ENCODE measurements around the gene TRPV2. TPM values are rescaled to one million over a fixed set of nuclear protein-coding genes. Genes with fewer than 3 reads are reported as not detected.
"Not testable (repeated sequence)": the region's sequence is repeated elsewhere in the genome, so short reads cannot be mapped to it uniquely, and the experiment has no call there.

TRPV2 gene
- total and polyA plus RNA-seq, 8 donors: 2.8 to 14.7 (median 7.2) TPM

DNA sequence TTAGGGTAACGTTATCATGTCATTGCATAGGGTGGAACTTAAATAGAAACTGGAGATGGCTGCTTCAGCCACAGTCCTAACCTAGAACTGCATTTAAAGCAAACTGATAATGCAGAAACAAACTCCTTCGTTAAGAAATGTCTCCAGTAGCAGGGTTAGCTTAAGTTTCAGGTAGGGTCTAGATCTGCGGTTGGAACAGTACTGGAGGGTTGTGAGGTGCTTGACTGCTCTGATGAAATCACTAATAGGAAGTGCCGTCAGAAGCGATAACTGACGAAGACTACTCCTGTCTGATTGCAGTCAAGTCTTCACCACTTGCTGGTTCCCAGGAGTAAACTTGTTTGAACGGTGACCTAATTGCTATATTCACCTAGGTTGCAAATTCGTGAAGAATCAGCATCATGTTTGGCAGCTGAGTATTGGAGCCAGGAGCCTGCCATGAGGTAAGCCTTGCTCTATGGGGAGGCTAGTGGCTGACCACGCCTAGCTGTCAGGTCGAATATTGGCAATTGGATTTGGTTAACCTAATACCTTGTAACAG is 24.5 kb downstream of the TRPV2 start:
- TF ChIP-seq, protein P1, sequence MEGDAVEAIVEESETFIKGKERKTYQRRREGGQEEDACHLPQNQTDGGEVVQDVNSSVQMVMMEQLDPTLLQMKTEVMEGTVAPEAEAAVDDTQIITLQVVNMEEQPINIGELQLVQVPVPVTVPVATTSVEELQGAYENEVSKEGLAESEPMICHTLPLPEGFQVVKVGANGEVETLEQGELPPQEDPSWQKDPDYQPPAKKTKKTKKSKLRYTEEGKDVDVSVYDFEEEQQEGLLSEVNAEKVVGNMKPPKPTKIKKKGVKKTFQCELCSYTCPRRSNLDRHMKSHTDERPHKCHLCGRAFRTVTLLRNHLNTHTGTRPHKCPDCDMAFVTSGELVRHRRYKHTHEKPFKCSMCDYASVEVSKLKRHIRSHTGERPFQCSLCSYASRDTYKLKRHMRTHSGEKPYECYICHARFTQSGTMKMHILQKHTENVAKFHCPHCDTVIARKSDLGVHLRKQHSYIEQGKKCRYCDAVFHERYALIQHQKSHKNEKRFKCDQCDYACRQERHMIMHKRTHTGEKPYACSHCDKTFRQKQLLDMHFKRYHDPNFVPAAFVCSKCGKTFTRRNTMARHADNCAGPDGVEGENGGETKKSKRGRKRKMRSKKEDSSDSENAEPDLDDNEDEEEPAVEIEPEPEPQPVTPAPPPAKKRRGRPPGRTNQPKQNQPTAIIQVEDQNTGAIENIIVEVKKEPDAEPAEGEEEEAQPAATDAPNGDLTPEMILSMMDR (IDR thresholded peaks at IDR 0.05): no peak
- 2 to 4% methylated on average over 10 of the region's 10 CpGs for WGBS, 2 donors
- H3K27ac ChIP-seq: peak overlapping the region; percentile 62 to 89 (median 84)
- H3K27me3 ChIP-seq: no peaks in the 10 kb centered on the region
- peak in 3 of 6 donors; percentile 28 to 58 (median 57) for DNase-seq
- no peak for FAIRE-seq
- H3K4me3 ChIP-seq: peak overlapping the region; percentile 77 to 96 (median 94)
- intact Hi-C loops (cut with DNase I): no loop called here
- H3K36me3 ChIP-seq: peaks cover 0 to 28% (median 7%) of the 10 kb centered on the region in 3 donors
- peak; percentile 2 to 23 (median 10) for ATAC-seq
- H3K9me3 ChIP-seq: no peaks in the 10 kb centered on the region
- H3K4me1 ChIP-seq: peaks cover 16 to 47% (median 32%) of the 10 kb centered on the region in 3 donors

DNA sequence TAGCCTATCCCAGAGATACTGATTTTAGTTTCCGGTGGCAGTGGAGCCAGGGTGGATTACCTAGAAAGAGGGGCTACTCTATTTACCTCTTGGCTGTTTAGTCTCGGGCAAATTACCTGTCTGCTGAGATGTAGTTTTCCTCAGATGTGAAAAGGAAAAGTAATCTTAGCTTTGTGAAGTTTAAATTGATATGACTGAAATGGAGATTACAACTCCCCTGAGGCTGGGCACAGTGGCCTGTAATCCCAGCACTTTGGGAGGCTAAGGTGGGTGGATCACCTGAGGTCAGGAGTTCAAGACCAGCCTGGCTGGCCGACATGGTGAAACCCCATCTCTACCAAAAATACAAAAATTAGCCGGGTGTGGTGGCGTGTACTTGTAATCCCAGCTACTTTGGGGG is 25.0 kb downstream of the TRPV2 start:
- Histone ChIP-seq H3K4me3 (peak overlapping the region in 3 of 4 donors; percentile 77 to 95 (median 94)), H3K27ac (peak overlapping the region in 2 of 4 donors; percentile 86 to 89), H3K4me1 (peaks cover 19 to 52% (median 32%) of the 10 kb centered on the region in 3 donors)

DNA sequence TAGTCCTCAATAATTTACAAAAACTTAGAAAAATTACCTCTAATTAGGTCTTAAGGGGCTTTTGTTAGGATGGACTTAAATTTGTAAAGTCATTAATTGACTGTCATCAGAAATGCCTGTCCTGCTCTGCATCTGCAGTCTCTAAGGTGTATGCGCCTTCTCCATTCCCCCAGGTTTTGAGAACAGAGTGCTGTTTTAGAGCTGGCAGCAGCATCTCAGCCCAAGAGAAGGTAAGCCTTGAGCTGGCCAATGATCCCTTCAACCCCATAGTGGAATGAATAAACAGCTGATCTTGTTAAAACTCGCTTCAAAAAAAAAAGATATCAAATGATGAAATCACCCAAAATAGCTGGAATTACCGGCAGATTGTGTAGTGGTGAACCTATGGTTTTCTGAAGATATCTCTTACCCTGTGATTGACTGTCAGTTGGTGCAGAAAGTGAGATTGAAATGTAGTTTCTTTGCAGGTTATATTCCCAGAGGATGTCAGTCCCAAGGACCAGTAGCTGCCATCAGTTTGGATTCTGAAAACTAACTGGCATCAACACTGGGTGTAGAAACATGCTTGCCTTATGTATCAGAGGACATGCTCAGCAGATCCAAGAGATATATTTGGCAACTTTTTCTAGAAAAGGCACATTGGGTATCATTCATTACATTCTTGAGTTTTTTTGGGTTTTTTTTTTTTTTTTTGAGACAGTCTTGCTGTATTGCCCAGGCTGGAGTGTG is 25.7 kb downstream of the TRPV2 start:
- DNase-seq (peak in 1 of 6 donors; percentile 9), FAIRE-seq (no peak), ATAC-seq (no peak)
- H3K27me3 ChIP-seq: no peaks in the 10 kb centered on the region
- H3K36me3 ChIP-seq: peaks cover 0 to 28% (median 7%) of the 10 kb centered on the region in 3 donors
- WGBS, 2 donors: 68 to 79% methylated on average over 3 of the region's 3 CpGs
- intact Hi-C loops (cut with DNase I): no loop called here
- H3K27ac ChIP-seq: no peak overlapping the region
- TF ChIP-seq, protein P1 (IDR thresholded peaks at IDR 0.05): no peak
- no peaks in the 10 kb centered on the region for H3K9me3 ChIP-seq
- peaks cover 20 to 52% (median 32%) of the 10 kb centered on the region in 3 donors for H3K4me1 ChIP-seq
- peak overlapping the region in 2 of 4 donors; percentile 77 to 94 for H3K4me3 ChIP-seq

More for the DNA sequence above, 25.0 kb downstream of the TRPV2 start:
- FAIRE-seq; ATAC-seq; H3K27me3 ChIP-seq; H3K9me3 ChIP-seq; intact Hi-C loops (cut with DNase I): not testable (repeated sequence)
- H3K36me3 ChIP-seq: peaks cover 0 to 28% (median 7%) of the 10 kb centered on the region in 3 donors
- DNase-seq: peak in 1 of 6 donors; percentile 8
- 39 to 62% methylated on average over 5 of the region's 5 CpGs for WGBS, 2 donors

DNA sequence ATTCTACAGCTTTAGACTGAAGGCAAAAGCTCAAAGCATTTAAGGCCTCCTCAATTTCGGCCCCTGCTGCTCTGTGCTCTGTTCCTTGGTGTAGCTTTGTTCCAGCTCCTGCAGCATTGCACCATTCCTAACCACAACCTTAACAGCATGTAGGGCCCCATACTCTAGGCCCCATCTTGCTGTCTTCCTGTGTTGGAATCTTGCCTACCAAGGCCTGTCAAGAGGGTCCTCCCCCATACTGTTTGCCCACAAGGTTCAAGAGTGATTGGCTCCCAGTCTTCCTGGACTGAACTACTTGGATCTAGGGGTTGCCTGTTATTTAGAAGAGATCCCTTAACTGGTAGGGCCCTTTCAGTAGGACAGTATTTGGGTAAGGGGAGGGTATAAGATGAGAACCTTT is 26.8 kb downstream of the TRPV2 start:
- H3K4me3 ChIP-seq: no peak overlapping the region
- FAIRE-seq: no peak
- TF ChIP-seq, protein P1 (IDR thresholded peaks at IDR 0.05): no peak
- no peak for ATAC-seq
- peaks cover 20 to 52% (median 32%) of the 10 kb centered on the region in 3 donors for H3K4me1 ChIP-seq
- H3K9me3 ChIP-seq: no peaks in the 10 kb centered on the region
- H3K27ac ChIP-seq: no peak overlapping the region
- intact Hi-C loops (cut with DNase I): no loop called here
- H3K27me3 ChIP-seq: no peaks in the 10 kb centered on the region
- DNase-seq: peak in 1 of 6 donors; percentile 10
- 71 to 76% methylated on average over 1 of the region's 1 CpG for WGBS, 2 donors
- peaks cover 0 to 28% (median 7%) of the 10 kb centered on the region in 3 donors for H3K36me3 ChIP-seq

DNA sequence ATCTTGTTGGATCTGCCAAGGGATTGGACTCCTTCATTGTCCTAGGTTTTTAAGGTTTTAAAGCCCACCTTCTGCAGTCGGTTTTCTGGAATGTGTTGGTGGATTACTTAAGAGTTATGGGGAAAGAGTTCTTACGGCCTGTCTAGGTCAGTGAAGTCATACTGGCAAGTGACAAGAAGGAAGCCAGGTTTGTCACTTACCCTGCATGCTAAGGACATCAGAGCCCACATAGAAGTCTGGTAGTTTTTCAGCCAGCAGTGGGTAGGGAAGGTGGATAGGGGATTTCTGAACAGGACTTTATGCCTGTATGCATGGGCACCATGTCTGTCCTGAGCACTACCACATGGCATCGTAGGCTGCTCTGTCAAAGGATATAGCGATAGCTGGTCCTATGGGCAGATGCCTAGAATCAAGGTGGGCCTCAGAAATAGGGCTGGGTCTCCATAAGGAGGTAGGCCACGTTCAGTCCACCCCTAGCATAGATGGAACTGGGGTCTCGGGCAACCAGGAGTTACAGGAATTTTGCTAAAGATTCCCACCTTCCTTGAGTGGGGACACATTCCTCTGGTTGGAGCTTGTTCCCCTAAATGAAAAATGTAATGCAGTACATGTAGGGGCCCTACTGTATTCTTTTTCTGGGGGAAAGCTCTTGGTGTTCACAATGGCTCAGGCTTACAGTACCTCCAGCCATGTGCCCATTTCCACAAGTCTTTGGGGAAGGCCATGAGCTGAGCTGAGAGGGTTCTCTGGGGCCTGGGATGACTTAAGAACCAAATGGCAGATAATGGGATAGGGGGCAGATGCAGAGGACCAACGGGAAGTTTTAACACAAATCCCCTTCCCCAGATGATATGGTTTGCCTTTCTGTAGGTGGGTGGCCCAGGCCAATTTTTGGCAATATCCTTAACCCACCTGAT is 27.5 kb downstream of the TRPV2 start:
- FAIRE-seq: no peak
- ATAC-seq: no peak
- H3K4me1 ChIP-seq: peaks cover 20 to 52% (median 32%) of the 10 kb centered on the region in 3 donors
- H3K9me3 ChIP-seq: no peaks in the 10 kb centered on the region
- TF ChIP-seq, protein P1 (IDR thresholded peaks at IDR 0.05): no peak
- peak in 1 of 6 donors; percentile 9 for DNase-seq
- no peak overlapping the region for H3K4me3 ChIP-seq
- H3K36me3 ChIP-seq: peaks cover 0 to 28% (median 7%) of the 10 kb centered on the region in 3 donors
- H3K27ac ChIP-seq: no peak overlapping the region
- WGBS, 2 donors: 75 to 78% methylated on average over 7 of the region's 7 CpGs
- no peaks in the 10 kb centered on the region for H3K27me3 ChIP-seq
- intact Hi-C loops (cut with DNase I): no loop called here

Measured in pancreas (tissue), 10 donors.